Measurements from ENCODE around the gene KRTAP15-1.

DNA sequence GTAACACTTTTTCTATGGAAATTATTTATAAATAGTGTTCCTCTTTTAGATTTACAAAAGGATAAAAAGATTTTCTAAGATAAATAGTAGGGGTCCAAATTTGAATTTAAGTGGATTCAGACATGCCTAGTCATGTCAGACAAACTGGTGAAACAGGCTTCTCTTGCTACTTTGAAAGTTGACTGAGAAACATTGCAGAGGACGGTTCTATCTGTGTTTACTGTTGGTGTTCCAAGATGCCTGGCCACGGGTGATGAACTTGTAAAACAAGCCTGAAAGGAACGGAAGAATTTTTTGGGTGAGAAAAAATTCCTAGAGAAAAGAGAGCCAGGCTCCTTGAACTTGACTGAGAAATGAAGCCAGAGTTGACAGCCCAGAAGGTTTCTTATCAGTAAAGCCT, 37.9 kb downstream of the KRTAP15-1 start:
- TF ChIP-seq, protein P1, sequence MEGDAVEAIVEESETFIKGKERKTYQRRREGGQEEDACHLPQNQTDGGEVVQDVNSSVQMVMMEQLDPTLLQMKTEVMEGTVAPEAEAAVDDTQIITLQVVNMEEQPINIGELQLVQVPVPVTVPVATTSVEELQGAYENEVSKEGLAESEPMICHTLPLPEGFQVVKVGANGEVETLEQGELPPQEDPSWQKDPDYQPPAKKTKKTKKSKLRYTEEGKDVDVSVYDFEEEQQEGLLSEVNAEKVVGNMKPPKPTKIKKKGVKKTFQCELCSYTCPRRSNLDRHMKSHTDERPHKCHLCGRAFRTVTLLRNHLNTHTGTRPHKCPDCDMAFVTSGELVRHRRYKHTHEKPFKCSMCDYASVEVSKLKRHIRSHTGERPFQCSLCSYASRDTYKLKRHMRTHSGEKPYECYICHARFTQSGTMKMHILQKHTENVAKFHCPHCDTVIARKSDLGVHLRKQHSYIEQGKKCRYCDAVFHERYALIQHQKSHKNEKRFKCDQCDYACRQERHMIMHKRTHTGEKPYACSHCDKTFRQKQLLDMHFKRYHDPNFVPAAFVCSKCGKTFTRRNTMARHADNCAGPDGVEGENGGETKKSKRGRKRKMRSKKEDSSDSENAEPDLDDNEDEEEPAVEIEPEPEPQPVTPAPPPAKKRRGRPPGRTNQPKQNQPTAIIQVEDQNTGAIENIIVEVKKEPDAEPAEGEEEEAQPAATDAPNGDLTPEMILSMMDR (conservative IDR thresholded peaks at IDR 0.05; ENCODE audit: low read depth, low read length): no peak
- no peak for TF ChIP-seq EZH2 (IDR thresholded peaks at IDR 0.05; ENCODE audit: borderline replicate concordance, low read depth, low read length, poor library complexity, severe bottlenecking)

Data from A673 (cell line).